ENCODE measurements around the gene SLC35F4. TPM values are rescaled to one million over a fixed set of nuclear protein-coding genes. Genes with fewer than 3 reads are reported as not detected.

Gene SLC35F4
- total and polyA plus RNA-seq, 2 donors (not counting 3 experiments of a cell fraction or from before 2014, with no cell fraction given), result not detected

GRCh38 chr14:57823015-57823660 lies 42.8 kb downstream of the SLC35F4 start:
- Histone ChIP-seq H3K79me2 (ENCODE audit: control insufficient read depth, insufficient read depth, low read length) (no peaks in the 10 kb centered on the region), H2AFZ (ENCODE audit: low read depth, low read length) (no peak overlapping the region), H3K9me1 (replicated peaks; ENCODE audit: control insufficient read depth, extremely low read depth, insufficient read depth, low read length) (no peaks in the 10 kb centered on the region), H3K9ac (replicated peaks; ENCODE audit: extremely low read depth, insufficient read depth, low read length) (no peak overlapping the region), H3K36me3 (ENCODE audit: control insufficient read depth in 2 of 2, extremely low read depth in 1 of 2, insufficient read depth in 2 of 2, low read length in 2 of 2) (no peaks in the 10 kb centered on the region), H3K4me1 (ENCODE audit: control insufficient read depth, extremely low read depth, insufficient read depth, low read length) (no peaks in the 10 kb centered on the region), H3K27me3 (ENCODE audit: control insufficient read depth in 2 of 2, insufficient read depth in 2 of 2, low read length in 2 of 2) (no peaks in the 10 kb centered on the region), H3K9me3 (replicated peaks; ENCODE audit: control insufficient read depth, insufficient read depth, low read length) (no peaks in the 10 kb centered on the region), H4K20me1 (replicated peaks; ENCODE audit: control insufficient read depth, extremely low read depth, insufficient read depth, low read length) (no peaks in the 10 kb centered on the region), H3K4me2 (ENCODE audit: insufficient read depth, low read length) (no peak overlapping the region), H3K4me3 (replicated peaks in 1 of 3; ENCODE audit: insufficient read depth in 1 of 3, low read depth in 1 of 3, low read length in 3 of 3) (no peak overlapping the region), H3K27ac (ENCODE audit: insufficient read depth, low read depth, low read length) (no peak overlapping the region)
- intact Hi-C loops (cut with micrococcal nuclease) (no loop called here), dilution Hi-C loops (cut with MboI; ENCODE audit: extremely low pct_ligation_motif_present, low sequenced_read_pairs) (no loop called here)
- no peak for DNase-seq (ENCODE audit: low read depth, low spot score)
- TF ChIP-seq JUN (IDR thresholded peaks at IDR 0.05; ENCODE audit: borderline replicate concordance, insufficient read depth, insufficient read length, low read depth) (no peak), GATA2 (IDR thresholded peaks at IDR 0.05; ENCODE audit: insufficient read depth, insufficient read length, low read depth, low read length) (no peak), FOS (IDR thresholded peaks at IDR 0.05; ENCODE audit: borderline replicate concordance, insufficient read depth, low read length) (no peak), CTCF (IDR thresholded peaks at IDR 0.05; ENCODE audit: extremely low read depth in 1 of 2, insufficient read depth in 1 of 2, low read depth in 1 of 2, low read length in 2 of 2) (no peak), POLR2AphosphoS5 (IDR thresholded peaks at IDR 0.05; ENCODE audit: insufficient read depth, low read depth, low read length) (no peak), MAX (IDR thresholded peaks at IDR 0.05; ENCODE audit: insufficient read depth, insufficient read length) (no peak), MYC (IDR thresholded peaks at IDR 0.05; ENCODE audit: low read depth, low read length) (no peak), EZH2 (IDR thresholded peaks at IDR 0.05; ENCODE audit: borderline replicate concordance, low read depth, low read length, severe bottlenecking) (no peak), POLR2A (IDR thresholded peaks at IDR 0.05; ENCODE audit: low read depth, low read length) (no peak)
- ChIA-PET CTCF (interaction anchor here (0.5 kb wide), 1 partner anchor 132 kb away, joined by 3 read pairs; no protein-coding TSS in a partner anchor), POLR2A (no interaction called here)
- BruUV-seq (replicated peaks), result no TSS peak
- FAIRE-seq, result no peak

All from endothelial cell of umbilical vein (primary cell).